ENCODE data around the gene PKHD1.

The PKHD1 gene

GRCh38 chr6:51616243-51616642 lies 471.2 kb downstream of the PKHD1 start:
- no peak for DNase-seq (ENCODE audit: low read depth)

- DNase-seq (ENCODE audit: low read depth), result no peak
Measured at GRCh38 chr6:51614725-51615124, 472.7 kb downstream of the PKHD1 start.

GRCh38 chr6:51613558-51613957 lies 473.9 kb downstream of the PKHD1 start:
- DNase-seq (ENCODE audit: low read depth), result no peak

GRCh38 chr6:51608932-51609331 lies 478.5 kb downstream of the PKHD1 start:
- DNase-seq (ENCODE audit: low read depth), result no peak

- DNase-seq (ENCODE audit: low read depth), result no peak
Measured at GRCh38 chr6:51608383-51608782, 479.0 kb downstream of the PKHD1 start.

GRCh38 chr6:51600514-51600913 lies 486.9 kb downstream of the PKHD1 start:
- no peak for DNase-seq (ENCODE audit: low read depth)

- no peak for DNase-seq (ENCODE audit: low read depth)
Measured at GRCh38 chr6:51598171-51598570, 489.2 kb downstream of the PKHD1 start.

- no peak for DNase-seq (ENCODE audit: low read depth)
Measured at GRCh38 chr6:51594981-51595380, 492.4 kb downstream of the PKHD1 start.

GRCh38 chr6:51585264-51585663 lies 502.1 kb downstream of the PKHD1 start:
- no peak for DNase-seq (ENCODE audit: low read depth)

GRCh38 chr6:51584163-51584562 lies 503.2 kb downstream of the PKHD1 start:
- DNase-seq (ENCODE audit: low read depth), result no peak

- DNase-seq (ENCODE audit: low read depth), result no peak
Measured at GRCh38 chr6:51578994-51579393, 508.4 kb downstream of the PKHD1 start.

GRCh38 chr6:51578362-51578761 lies 509.1 kb downstream of the PKHD1 start:
- DNase-seq (ENCODE audit: low read depth), result no peak

GRCh38 chr6:51574040-51574439 lies 513.4 kb downstream of the PKHD1 start:
- no peak for DNase-seq (ENCODE audit: low read depth)

GRCh38 chr6:51571168-51571567 lies 516.2 kb downstream of the PKHD1 start:
- no peak for DNase-seq (ENCODE audit: low read depth)

GRCh38 chr6:51570168-51570921 lies 517.1 kb downstream of the PKHD1 start:
- no peak for DNase-seq (ENCODE audit: low read depth)

- DNase-seq (ENCODE audit: low read depth), result no peak
Measured at GRCh38 chr6:51569594-51569993, 517.8 kb downstream of the PKHD1 start.

- no peak for DNase-seq (ENCODE audit: low read depth)
Measured at GRCh38 chr6:51568771-51569170, 518.6 kb downstream of the PKHD1 start.

GRCh38 chr6:51565472-51565871 lies 521.9 kb downstream of the PKHD1 start:
- DNase-seq (ENCODE audit: low read depth), result no peak

Measured in stimulated activated CD8-positive, alpha-beta memory T cell treated with anti-CD3 and anti-CD28 coated beads, Interleukin-15, amount 100 ng/mL, for 24 hours (primary cell).